A549 (cell line): ENCODE data around the gene DTWD2. TPM values are rescaled to one million over a fixed set of nuclear protein-coding genes. Genes with fewer than 3 reads are reported as not detected.
"Not testable (repeated sequence)": the region's sequence is repeated elsewhere in the genome, so short reads cannot be mapped to it uniquely, and the experiment has no call there.

Source experiments
- ATAC-seq, 2 experiments: fragments of 200-7000 bp in 1 of 2; fragments of >200 bp in 1 of 2; cut with Nextera tagmentation in 1 of 2; cut with Tn5 transposase in 1 of 2; 3 replicates each; pipeline versions ENCODE4 v1.8.0 to v1.9.1; 2018 to 2020; ENCODE audit warnings: mild to moderate bottlenecking in 1 of 2, moderate library complexity in 1 of 2
- CTCF ChIA-PET: fragments of 300-600 bp; sonication (Branson Sonifier 250); formaldehyde crosslinking; extraction: SDS; loops from one replicate; lab custom pipeline; 2021; ENCODE audit warnings: antibody characterized with exemption, inconsistent platforms; lab: Yijun Ruan, JAX
- POLR2A ChIA-PET: fragments of 350-600 bp; formaldehyde crosslinking; extraction: SDS; loops from one replicate; lab custom pipeline; 2021; ENCODE audit warnings: antibody characterized with exemption, inconsistent platforms; lab: Yijun Ruan, JAX
- DNase-seq, 2 experiments: peaks; one replicate each; pipeline versions ENCODE4 v3.0.0 to v3.0.0-alpha.2; 2011 to 2016; ENCODE audit warnings: low read depth in 1 of 2, low spot score in 1 of 2
- FAIRE-seq: peaks from 2 replicates; lab custom pipeline; 2011; peaks lifted over from hg19 to GRCh38; lab: Jason Lieb, UNC
- H3K27ac ChIP-seq, 2 experiments: fragments of >200 bp; sonication (Bioruptor Twin); formaldehyde crosslinking; 3 replicates each; pipeline ENCODE4 v1.5.1; 2016 to 2017
- H3K4me1 ChIP-seq: fragments of >200 bp; sonication (Bioruptor Twin); formaldehyde crosslinking; 3 replicates; pipeline ENCODE4 v1.6.1; 2016
- H3K4me2 ChIP-seq: fragments of >200 bp; sonication (Bioruptor Twin); formaldehyde crosslinking; 3 replicates; pipeline ENCODE4 v1.6.1; 2016
- H3K4me3 ChIP-seq: fragments of >200 bp; sonication (Bioruptor Twin); formaldehyde crosslinking; 3 replicates; pipeline ENCODE4 v1.5.1; 2016
- H3K9me3 ChIP-seq: fragments of >200 bp; sonication (Bioruptor Twin); formaldehyde crosslinking; 3 replicates; pipeline ENCODE4 v1.6.1; 2016
- ATOH8 ChIP-seq: fragments of 250-450 bp; sonication (Bioruptor Pico); IDR thresholded peaks from 2 replicates; pipeline ENCODE4 v1.5.0; 2020; ENCODE audit warnings: low read depth, mild to moderate bottlenecking, moderate library complexity
- CHD4 ChIP-seq: fragments of 200-600 bp; sonication (generic); IDR thresholded peaks from 2 replicates; pipeline ENCODE4 v1.6.1; 2016; ENCODE audit warnings: antibody characterized with exemption, mild to moderate bottlenecking, borderline replicate concordance
- CTCF ChIP-seq: fragments of >200 bp; sonication (Bioruptor Twin); formaldehyde crosslinking; IDR thresholded peaks from 3 replicates; pipeline ENCODE4 v1.5.1; 2016
- EHMT2 ChIP-seq: fragments of 200-600 bp; sonication (generic); IDR thresholded peaks from 2 replicates; pipeline ENCODE4 v1.6.1; 2016; ENCODE audit warnings: antibody characterized with exemption, low read depth, mild to moderate bottlenecking, moderate library complexity
- ELK1 ChIP-seq: fragments of 150-350 bp; IDR thresholded peaks from 2 replicates; pipeline ENCODE4 v1.6.1; 2014; ENCODE audit warnings: low read depth, mild to moderate bottlenecking, low read length
- FOSB ChIP-seq: fragments of 250-450 bp; sonication (Bioruptor Pico); IDR thresholded peaks from 2 replicates; pipeline ENCODE4 v1.5.0; 2020; ENCODE audit warnings: mild to moderate bottlenecking, moderate library complexity
- FOXS1 ChIP-seq: fragments of 250-450 bp; sonication (Bioruptor Pico); IDR thresholded peaks from 2 replicates; pipeline ENCODE4 v1.5.0; 2020; ENCODE audit warnings: mild to moderate bottlenecking, moderate library complexity
- HDAC2 ChIP-seq: fragments of 200-600 bp; sonication (generic); IDR thresholded peaks from 2 replicates; pipeline ENCODE4 v1.6.1; 2016
- HES2 ChIP-seq: fragments of >200 bp; sonication (Bioruptor Twin); formaldehyde crosslinking; IDR thresholded peaks from 2 replicates; pipeline ENCODE4 v1.6.1; 2016
- HEYL ChIP-seq: fragments of 250-450 bp; sonication (Bioruptor Pico); IDR thresholded peaks from 2 replicates; pipeline ENCODE4 v1.8.0; 2021; ENCODE audit warnings: mild to moderate bottlenecking, moderate library complexity
- HOXA7 ChIP-seq: fragments of 250-450 bp; sonication (Bioruptor Pico); IDR thresholded peaks from 2 replicates; pipeline ENCODE4 v1.5.0; 2020; ENCODE audit warnings: mild to moderate bottlenecking, moderate library complexity
- HOXB13 ChIP-seq: fragments of 250-450 bp; sonication (Bioruptor Pico); IDR thresholded peaks from 2 replicates; pipeline ENCODE4 v1.5.0; 2020; ENCODE audit warnings: low read depth, mild to moderate bottlenecking, moderate library complexity
- MAFK ChIP-seq: fragments of 450-650 bp; IDR thresholded peaks from 2 replicates; pipeline ENCODE4 v1.6.1; 2014; ENCODE audit not compliant: partially characterized antibody
- NPAS2 ChIP-seq: fragments of 250-450 bp; sonication (Bioruptor Pico); IDR thresholded peaks from 2 replicates; pipeline ENCODE4 v1.8.0; 2022; ENCODE audit warnings: mild to moderate bottlenecking, moderate library complexity, borderline replicate concordance
- RCOR1 ChIP-seq: fragments of 150-350 bp; IDR thresholded peaks from 2 replicates; pipeline ENCODE4 v1.6.1; 2014; ENCODE audit warnings: antibody characterized with exemption, low read length, low read depth
- ZNF302 ChIP-seq: fragments of 250-450 bp; sonication (Bioruptor Pico); IDR thresholded peaks from 2 replicates; pipeline ENCODE4 v1.9.0; 2021; ENCODE audit warnings: inconsistent platforms, mild to moderate bottlenecking, moderate library complexity
- WGBS: methylation state at CpG from one replicate; pipeline ENCODE4 v1.1.6; 2017; ENCODE audit errors: missing lambda C conversion rate; 5-methylcytosine and 5-hydroxymethylcytosine counted together
- polyA plus RNA-seq, 4 experiments: library from polyadenylated mRNA; depleted of rRNA in 3 of 4; stranded (reverse); fragments of >200 nt; fragmentation: RNase III in 1 of 4; extraction: RNeasy Plus Mini Kit Qiagen cat#74134 plus additional on column Dnase treatment in 1 of 4; gene quantifications; 2 replicates in 3 of 4; 3 replicates in 1 of 4; pipeline ENCODE4 v1.2.3, GENCODE V29; 2011 to 2017
- TF ChIP-seq, protein P1 (sequence below): IDR thresholded peaks from 2 replicates; pipeline ENCODE4 v1.6.1; 2012; ENCODE audit warnings: low read depth, borderline replicate concordance

The DTWD2 gene
- polyA plus RNA-seq, 2 of the 4 experiments (the other 2 are of a cell fraction), result 3.7 to 4.8 TPM

DNA sequence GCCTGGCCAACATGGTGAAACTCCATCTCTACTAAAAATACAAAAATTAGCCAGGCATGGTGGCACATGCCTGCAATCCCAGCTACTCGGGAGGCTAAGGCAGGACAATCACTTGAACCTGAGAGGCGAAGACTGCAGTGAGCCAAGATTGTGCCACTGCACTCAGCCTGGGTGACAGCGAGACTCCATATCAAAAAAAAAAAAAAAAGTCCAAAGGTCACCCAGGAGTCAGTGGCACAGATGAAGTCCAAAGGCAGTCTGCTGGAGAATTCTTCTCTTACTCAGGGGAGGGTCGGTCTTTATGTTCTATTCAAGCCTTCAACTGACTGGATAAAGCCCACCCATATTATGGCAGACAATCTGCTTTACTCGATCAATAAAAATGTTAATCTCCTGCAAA lies 80.8 kb downstream of the DTWD2 start:
- H3K4me1 ChIP-seq, DNase-seq, FAIRE-seq, H3K4me3 ChIP-seq, H3K4me2 ChIP-seq, H3K27ac ChIP-seq, ATAC-seq, H3K9me3 ChIP-seq, POLR2A ChIA-PET: not testable (repeated sequence)
- CTCF ChIA-PET, result interaction anchor here (1.0 kb wide), 1 partner anchor 10 kb away, joined by 3 read pairs; no protein-coding TSS in a partner anchor
- 84% methylated on average over 5 of the region's 5 CpGs for WGBS

DNA sequence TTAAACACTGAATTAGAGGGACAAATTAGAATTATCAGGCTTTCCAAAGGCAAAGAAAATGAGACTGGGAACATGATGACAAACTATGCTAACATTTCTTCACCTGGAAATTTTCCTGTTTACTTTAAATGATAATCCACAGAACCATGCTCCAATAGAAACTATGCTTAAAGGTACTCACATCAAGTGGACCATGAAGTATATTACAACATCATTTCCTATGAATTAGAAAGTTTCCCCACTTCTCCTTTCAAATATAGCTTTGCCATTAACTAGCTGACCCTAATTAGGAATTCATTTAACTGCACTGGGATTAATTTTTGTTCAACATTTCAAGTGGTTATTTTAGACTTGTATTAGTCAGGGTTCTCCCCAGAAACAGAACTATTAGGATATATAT lies 81.4 kb downstream of the DTWD2 start:
- H3K9me3 ChIP-seq, result no peaks in the 10 kb centered on the region
- H3K27ac ChIP-seq, result no peak overlapping the region
- no peak for ATAC-seq
- no peak for TF ChIP-seq HOXA7 (CRISPR knock-in tag)
- no peak overlapping the region for H3K4me3 ChIP-seq
- POLR2A ChIA-PET, result no interaction called here
- H3K4me2 ChIP-seq, result no peak overlapping the region
- DNase-seq, result no peak
- no peaks in the 10 kb centered on the region for H3K4me1 ChIP-seq
- no peak for FAIRE-seq
- CTCF ChIA-PET, result no interaction called here

DNA sequence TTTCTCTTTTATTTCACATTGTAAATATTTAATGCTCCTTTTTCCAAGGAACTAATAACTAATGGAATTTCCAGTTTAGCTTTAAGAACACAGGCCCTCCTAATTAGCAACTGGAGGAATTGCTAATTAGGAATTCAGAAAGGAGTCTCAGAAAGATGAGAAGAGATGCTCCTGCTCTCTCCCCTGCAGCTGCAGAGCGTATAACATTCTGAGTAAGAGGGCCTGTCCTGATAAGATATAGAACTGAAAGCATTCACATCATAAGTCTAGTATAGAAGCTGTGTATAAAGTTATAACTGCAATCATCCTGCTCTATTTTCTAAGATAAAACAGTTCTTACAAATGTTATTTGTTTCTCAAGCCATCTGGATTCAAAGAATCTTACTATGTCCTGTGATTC lies 83.2 kb downstream of the DTWD2 start:
- ChIA-PET CTCF (no interaction called here), POLR2A (no interaction called here)
- H3K27ac ChIP-seq, result no peak overlapping the region
- 87% methylated on average over 1 of the region's 1 CpG for WGBS
- H3K4me1 ChIP-seq, result no peaks in the 10 kb centered on the region
- ATAC-seq (no peak), DNase-seq (no peak), FAIRE-seq (no peak)
- no peak overlapping the region for H3K4me3 ChIP-seq
- no peak overlapping the region for H3K4me2 ChIP-seq
- TF ChIP-seq ATOH8, result no peak
- no peak for TF ChIP-seq HES2
- no peak for TF ChIP-seq HOXB13
- TF ChIP-seq FOXS1 (CRISPR knock-in tag), result no peak
- TF ChIP-seq HDAC2, result no peak
- TF ChIP-seq EHMT2, result no peak
- TF ChIP-seq, protein P1, sequence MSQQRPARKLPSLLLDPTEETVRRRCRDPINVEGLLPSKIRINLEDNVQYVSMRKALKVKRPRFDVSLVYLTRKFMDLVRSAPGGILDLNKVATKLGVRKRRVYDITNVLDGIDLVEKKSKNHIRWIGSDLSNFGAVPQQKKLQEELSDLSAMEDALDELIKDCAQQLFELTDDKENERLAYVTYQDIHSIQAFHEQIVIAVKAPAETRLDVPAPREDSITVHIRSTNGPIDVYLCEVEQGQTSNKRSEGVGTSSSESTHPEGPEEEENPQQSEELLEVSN, result no peak
- no peak for TF ChIP-seq NPAS2 (CRISPR knock-in tag)
- no peak for TF ChIP-seq CTCF
- TF ChIP-seq RCOR1, result no peak
- no peak for TF ChIP-seq ELK1
- TF ChIP-seq CHD4, result no peak
- no peak for TF ChIP-seq HEYL (CRISPR knock-in tag)
- no peaks in the 10 kb centered on the region for H3K9me3 ChIP-seq

DNA sequence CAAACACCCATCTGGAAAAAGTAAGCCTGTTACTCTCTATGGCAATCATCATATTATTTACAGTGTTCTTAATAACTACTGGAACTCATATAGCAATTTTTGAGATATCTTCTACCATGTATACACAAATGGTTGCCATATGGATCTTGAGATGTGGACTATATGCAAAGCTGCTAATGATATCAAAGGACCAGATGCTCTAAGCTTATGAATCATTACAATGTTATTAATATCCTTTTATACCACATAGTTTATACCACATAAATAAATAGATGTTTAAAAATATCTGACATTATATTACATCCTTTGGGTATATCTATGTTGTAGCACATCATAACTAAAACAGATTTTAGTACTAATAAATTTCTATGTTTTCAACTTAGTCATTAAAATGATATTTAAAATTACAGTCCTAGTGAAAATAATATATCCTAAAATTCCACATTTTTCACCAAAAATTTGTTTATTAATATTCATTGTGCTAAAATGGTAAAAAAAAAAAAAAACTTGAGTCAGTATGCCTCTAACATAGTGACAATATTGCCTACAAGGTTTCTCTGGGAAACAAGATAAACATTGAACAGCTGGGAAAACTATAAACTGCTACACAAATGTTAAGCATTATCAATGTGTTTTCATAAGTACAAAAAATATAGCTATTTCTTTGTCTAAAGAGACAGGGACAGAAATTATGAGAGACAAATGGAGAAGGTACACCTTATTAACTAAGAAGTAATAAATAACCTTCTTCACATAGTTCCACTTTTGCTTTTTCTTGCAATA lies 85.5 kb downstream of the DTWD2 start:
- no peak for DNase-seq
- CTCF ChIA-PET, result no interaction called here
- no peak for ATAC-seq
- no peak overlapping the region for H3K4me2 ChIP-seq
- H3K4me3 ChIP-seq, result no peak overlapping the region
- H3K4me1 ChIP-seq, result no peaks in the 10 kb centered on the region
- H3K9me3 ChIP-seq, result no peaks in the 10 kb centered on the region
- TF ChIP-seq, protein P1, result no peak
- TF ChIP-seq HES2 (no peak), ZNF302 (CRISPR knock-in tag) (no peak), MAFK (no peak), CHD4 (no peak), FOSB (CRISPR knock-in tag) (no peak)
- H3K27ac ChIP-seq, result no peak overlapping the region
- no peak for FAIRE-seq
- POLR2A ChIA-PET, result no interaction called here
